SH-SY5Y (cell line): Measurements from ENCODE around the gene NT5C3A.

Experiments
- GATA2 ChIP-seq: IDR thresholded peaks from 2 replicates; pipeline ENCODE4 v1.6.1; 2011; ENCODE audit warnings: mild to moderate bottlenecking, low read depth, low read length
- GATA3 ChIP-seq: IDR thresholded peaks from 2 replicates; pipeline ENCODE4 v1.6.1; 2011; ENCODE audit warnings: low read depth, mild to moderate bottlenecking, low read length, moderate library complexity

NT5C3A gene

GRCh38 chr7:33087356-33087755 is 24.8 kb upstream of the NT5C3A start:
- TF ChIP-seq GATA2 (no peak), GATA3 (no peak)

GRCh38 chr7:33079763-33080690 is 17.5 kb upstream of the NT5C3A start:
- TF ChIP-seq GATA3, result no peak
- TF ChIP-seq GATA2, result no peak

GRCh38 chr7:33079096-33079495 is 16.5 kb upstream of the NT5C3A start:
- TF ChIP-seq GATA2, result no peak
- no peak for TF ChIP-seq GATA3

- no peak for TF ChIP-seq GATA2
- TF ChIP-seq GATA3, result no peak
These were observed 14.2 kb upstream of the NT5C3A start for GRCh38 chr7:33076737-33077136.

GRCh38 chr7:33075818-33076518 is 13.4 kb upstream of the NT5C3A start:
- TF ChIP-seq GATA3 (no peak), GATA2 (no peak)

- TF ChIP-seq GATA2, result no peak
- TF ChIP-seq GATA3, result no peak
These were observed 10.7 kb upstream of the NT5C3A start for GRCh38 chr7:33073243-33073642.

GRCh38 chr7:33072471-33072870 is 9.9 kb upstream of the NT5C3A start:
- TF ChIP-seq GATA3 (no peak), GATA2 (no peak)

- TF ChIP-seq GATA3, result no peak
- no peak for TF ChIP-seq GATA2
These were observed 8.3 kb upstream of the NT5C3A start for GRCh38 chr7:33070831-33071230.

- no peak for TF ChIP-seq GATA3
- TF ChIP-seq GATA2, result no peak
These were observed 7.7 kb upstream of the NT5C3A start for GRCh38 chr7:33070277-33070676.

GRCh38 chr7:33067921-33068320 is 5.3 kb upstream of the NT5C3A start:
- no peak for TF ChIP-seq GATA3
- no peak for TF ChIP-seq GATA2

GRCh38 chr7:33066771-33067170 is 4.2 kb upstream of the NT5C3A start:
- TF ChIP-seq GATA3, result no peak
- TF ChIP-seq GATA2, result no peak

GRCh38 chr7:33065981-33066380 is 3.4 kb upstream of the NT5C3A start:
- no peak for TF ChIP-seq GATA2
- no peak for TF ChIP-seq GATA3

- TF ChIP-seq GATA2 (no peak), GATA3 (no peak)
These were observed 337 bp upstream of the NT5C3A start for GRCh38 chr7:33062782-33063443.

GRCh38 chr7:33061282-33061937 is 1.2 kb downstream of the NT5C3A start:
- TF ChIP-seq GATA3, result no peak
